Esophagus muscularis mucosa (tissue), 4 donors: ENCODE data around the gene NTM. TPM values are rescaled to one million over a fixed set of nuclear protein-coding genes. Genes with fewer than 3 reads are reported as not detected.

Experiments used
- DNase-seq: peaks from one replicate; pipeline ENCODE4 v3.0.0-alpha.2; 2017; ENCODE audit errors: extremely low spot score
- H3K27ac ChIP-seq, 4 donors: fragments of 200-600 bp; sonication (generic); replicated peaks in 1 of 4; 1 replicate in 3 of 4; 2 replicates in 1 of 4; pipeline ENCODE4 v1.5.1; 2016 to 2019; ENCODE audit warnings: mild to moderate bottlenecking in 1 of 4
- H3K27me3 ChIP-seq, 4 donors: fragments of 200-600 bp; sonication (generic); one replicate each; pipeline versions ENCODE4 v1.5.1 to v1.6.0; 2016 to 2019
- H3K36me3 ChIP-seq, 4 donors: fragments of 200-600 bp; sonication (generic); one replicate each; pipeline ENCODE4 v1.5.1; 2016 to 2019
- H3K4me1 ChIP-seq, 4 donors: fragments of 200-600 bp; sonication (generic); one replicate each; pipeline ENCODE4 v1.5.1; 2016 to 2019
- H3K4me3 ChIP-seq, 4 donors: fragments of 200-600 bp; sonication (generic); 1 replicate in 2 of 4; 2 replicates in 2 of 4; pipeline ENCODE4 v1.5.1; 2016 to 2019; ENCODE audit warnings: mild to moderate bottlenecking in 4 of 4, moderate library complexity in 1 of 4
- H3K9me3 ChIP-seq, 4 donors: fragments of 200-600 bp; sonication (generic); 1 replicate in 3 of 4; 2 replicates in 1 of 4; pipeline ENCODE4 v1.5.1; 2016 to 2019
- EP300 ChIP-seq: sonication (generic); formaldehyde crosslinking; IDR thresholded peaks from one replicate; pipeline ENCODE4 v1.6.1; 2017; ENCODE audit warnings: antibody characterized with exemption
- POLR2A ChIP-seq: fragments of 450-650 bp; IDR thresholded peaks from one replicate; pipeline ENCODE4 v1.6.1; 2017; ENCODE audit warnings: antibody characterized with exemption, moderate library complexity, mild to moderate bottlenecking, low read depth
- POLR2AphosphoS5 ChIP-seq, 2 donors: sonication (generic); formaldehyde crosslinking; IDR thresholded peaks; one replicate each; pipeline ENCODE4 v1.6.1; 2017; ENCODE audit warnings: antibody characterized with exemption in 2 of 2
- WGBS: methylation state at CpG from one replicate; pipeline ENCODE4 v1.1.5; 2018; 5-methylcytosine and 5-hydroxymethylcytosine counted together
- intact Hi-C: fragments of 100-400 bp; cut with DNase I; formaldehyde crosslinking; loops from one replicate; pipeline ENCODE4 v1.15.1; 2023
- total RNA-seq, 4 donors: library from RNA; depleted of rRNA; stranded (reverse); fragments of >200 nt; gene quantifications; one replicate each; pipeline versions ENCODE4 v1.1.0 to v1.2.1, GENCODE V29; 2016
- TF ChIP-seq, protein P1 (sequence below), 3 experiments: fragments of 200-600 bp in 2 of 3; fragments of 450-650 bp in 1 of 3; sonication (generic) in 2 of 3; IDR thresholded peaks; one replicate each; pipeline ENCODE4 v1.5.1; 2017 to 2019; ENCODE audit warnings: antibody characterized with exemption in 3 of 3, mild to moderate bottlenecking in 2 of 3, moderate library complexity in 1 of 3

The NTM gene
- total RNA-seq, 4 donors from 2014 or later: 5.6 to 25.3 (median 8.3) TPM

- DNase-seq: no peak
- no peaks in the 10 kb centered on the region for H3K9me3 ChIP-seq
- no peaks in the 10 kb centered on the region for H3K4me1 ChIP-seq
- H3K36me3 ChIP-seq: no peaks in the 10 kb centered on the region
- TF ChIP-seq, protein P1, sequence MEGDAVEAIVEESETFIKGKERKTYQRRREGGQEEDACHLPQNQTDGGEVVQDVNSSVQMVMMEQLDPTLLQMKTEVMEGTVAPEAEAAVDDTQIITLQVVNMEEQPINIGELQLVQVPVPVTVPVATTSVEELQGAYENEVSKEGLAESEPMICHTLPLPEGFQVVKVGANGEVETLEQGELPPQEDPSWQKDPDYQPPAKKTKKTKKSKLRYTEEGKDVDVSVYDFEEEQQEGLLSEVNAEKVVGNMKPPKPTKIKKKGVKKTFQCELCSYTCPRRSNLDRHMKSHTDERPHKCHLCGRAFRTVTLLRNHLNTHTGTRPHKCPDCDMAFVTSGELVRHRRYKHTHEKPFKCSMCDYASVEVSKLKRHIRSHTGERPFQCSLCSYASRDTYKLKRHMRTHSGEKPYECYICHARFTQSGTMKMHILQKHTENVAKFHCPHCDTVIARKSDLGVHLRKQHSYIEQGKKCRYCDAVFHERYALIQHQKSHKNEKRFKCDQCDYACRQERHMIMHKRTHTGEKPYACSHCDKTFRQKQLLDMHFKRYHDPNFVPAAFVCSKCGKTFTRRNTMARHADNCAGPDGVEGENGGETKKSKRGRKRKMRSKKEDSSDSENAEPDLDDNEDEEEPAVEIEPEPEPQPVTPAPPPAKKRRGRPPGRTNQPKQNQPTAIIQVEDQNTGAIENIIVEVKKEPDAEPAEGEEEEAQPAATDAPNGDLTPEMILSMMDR (IDR thresholded peaks at IDR 0.05): no peak
- TF ChIP-seq POLR2A (no peak), EP300 (no peak), POLR2AphosphoS5 (IDR thresholded peaks at IDR 0.05) (no peak)
- H3K4me3 ChIP-seq: no peak overlapping the region
- H3K27me3 ChIP-seq: peaks cover 0 to 9% (median 0%) of the 10 kb centered on the region in 4 donors
- WGBS: 92% methylated on average over 5 of the region's 5 CpGs
- intact Hi-C loops: no loop called here
- H3K27ac ChIP-seq: no peak overlapping the region
These were observed 380.3 kb downstream of the NTM start for GRCh38 chr11:131750692-131751091.

GRCh38 chr11:131754671-131755070 lies 384.3 kb downstream of the NTM start:
- H3K4me3 ChIP-seq: no peak overlapping the region
- H3K4me1 ChIP-seq: no peaks in the 10 kb centered on the region
- peaks cover 0 to 9% (median 0%) of the 10 kb centered on the region in 4 donors for H3K27me3 ChIP-seq
- DNase-seq: no peak
- H3K27ac ChIP-seq: no peak overlapping the region
- 87% methylated on average over 3 of the region's 3 CpGs for WGBS
- H3K9me3 ChIP-seq: no peaks in the 10 kb centered on the region
- intact Hi-C loops: no loop called here
- H3K36me3 ChIP-seq: no peaks in the 10 kb centered on the region
- TF ChIP-seq POLR2A (no peak), EP300 (no peak), POLR2AphosphoS5 (IDR thresholded peaks at IDR 0.05) (no peak)
- TF ChIP-seq, protein P1 (IDR thresholded peaks at IDR 0.05): no peak

DNA sequence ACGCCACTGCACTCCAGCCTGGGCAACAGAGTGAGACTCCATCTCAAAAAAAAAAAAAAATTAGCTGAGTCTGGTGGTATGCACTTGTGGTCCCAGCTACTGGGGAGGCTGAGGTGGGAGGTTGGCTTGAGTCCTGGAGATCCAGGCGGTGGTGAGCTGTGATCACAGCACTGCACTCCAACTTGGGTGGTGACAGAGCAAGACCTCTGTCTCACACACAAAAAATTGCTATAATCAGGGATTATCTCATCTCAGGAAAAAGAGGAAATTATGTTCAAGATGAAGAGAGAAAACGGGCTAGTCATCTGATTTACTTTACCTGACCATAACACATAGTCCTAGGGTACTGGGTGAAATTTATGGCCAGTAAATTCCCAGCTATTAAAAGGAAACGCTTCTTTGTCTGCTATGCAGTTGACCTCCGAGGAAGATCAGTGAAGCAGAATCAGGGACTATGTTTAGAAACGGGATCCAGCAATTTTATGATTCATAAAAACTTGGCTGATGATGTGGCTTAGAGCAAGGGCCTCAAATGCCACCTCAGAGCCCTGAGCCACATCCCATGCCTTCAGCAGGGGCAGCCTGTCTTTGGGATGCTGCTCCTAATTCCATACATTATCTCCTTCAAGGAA lies 386.2 kb downstream of the NTM start:
- TF ChIP-seq POLR2A (no peak), EP300 (no peak), POLR2AphosphoS5 (IDR thresholded peaks at IDR 0.05) (no peak)
- TF ChIP-seq, protein P1 (IDR thresholded peaks at IDR 0.05): no peak
- H3K27ac ChIP-seq: no peak overlapping the region
- H3K27me3 ChIP-seq: peaks cover 0 to 13% (median 0%) of the 10 kb centered on the region in 4 donors
- WGBS: 51% methylated on average over 6 of the region's 6 CpGs
- DNase-seq: no peak
- no peaks in the 10 kb centered on the region for H3K9me3 ChIP-seq
- H3K36me3 ChIP-seq: no peaks in the 10 kb centered on the region
- no peaks in the 10 kb centered on the region for H3K4me1 ChIP-seq
- intact Hi-C loops: no loop called here
- H3K4me3 ChIP-seq: no peak overlapping the region

- Histone ChIP-seq H3K4me3 (no peak overlapping the region), H3K27ac (no peak overlapping the region), H3K4me1 (no peaks in the 10 kb centered on the region), H3K27me3 (peaks cover 0 to 21% (median 0%) of the 10 kb centered on the region in 4 donors), H3K9me3 (no peaks in the 10 kb centered on the region), H3K36me3 (no peaks in the 10 kb centered on the region)
- TF ChIP-seq POLR2A (no peak), POLR2AphosphoS5 (IDR thresholded peaks at IDR 0.05) (no peak), EP300 (no peak)
- TF ChIP-seq, protein P1 (IDR thresholded peaks at IDR 0.05): no peak
- 87% methylated on average over 7 of the region's 7 CpGs for WGBS
- DNase-seq: peak; percentile 14
- intact Hi-C loops: no loop called here
These were observed 388.3 kb downstream of the NTM start for GRCh38 chr11:131758726-131759125.

DNA sequence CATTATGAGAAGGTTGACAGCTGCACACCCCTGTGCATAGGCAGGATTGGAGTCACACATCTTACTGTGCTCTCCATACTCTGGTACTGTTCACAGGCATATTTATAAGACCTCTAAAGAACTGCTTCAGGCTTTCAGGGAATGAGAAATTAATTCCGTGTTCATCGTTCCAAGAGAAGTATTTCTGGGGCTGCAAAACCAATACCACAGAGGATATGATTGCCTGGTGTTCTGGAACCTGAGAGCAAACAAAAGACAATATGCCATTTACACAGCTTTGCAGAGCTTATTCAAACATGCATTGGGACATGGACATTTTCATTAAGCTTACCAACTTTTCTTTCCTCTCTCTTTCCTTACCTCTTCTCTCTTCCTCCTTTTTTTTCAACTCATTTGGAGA lies 388.7 kb downstream of the NTM start:
- H3K4me3 ChIP-seq: no peak overlapping the region
- TF ChIP-seq POLR2A (no peak), EP300 (no peak), POLR2AphosphoS5 (IDR thresholded peaks at IDR 0.05) (no peak)
- TF ChIP-seq, protein P1 (IDR thresholded peaks at IDR 0.05): no peak
- no peaks in the 10 kb centered on the region for H3K4me1 ChIP-seq
- no peaks in the 10 kb centered on the region for H3K9me3 ChIP-seq
- intact Hi-C loops: no loop called here
- 84% methylated on average over 2 of the region's 2 CpGs for WGBS
- no peaks in the 10 kb centered on the region for H3K36me3 ChIP-seq
- H3K27me3 ChIP-seq: peaks cover 0 to 21% (median 0%) of the 10 kb centered on the region in 4 donors
- H3K27ac ChIP-seq: no peak overlapping the region
- peak; percentile 17 for DNase-seq
